HEK293 (cell line): Measurements from ENCODE around the gene NME1.
A peak's percentile ranks its signal among the peaks of the same experiment; 100 is the strongest.

Experiments
- BCL11A ChIP-seq: fragments of 450-650 bp; formaldehyde crosslinking; IDR thresholded peaks from 2 replicates; pipeline ENCODE4 v1.5.1; 2016; ENCODE audit warnings: low read depth, missing biosample characterization, missing genetic modification characterization
- BCL11B ChIP-seq: fragments of 450-650 bp; formaldehyde crosslinking; IDR thresholded peaks from 2 replicates; pipeline ENCODE4 v1.5.1; 2016; ENCODE audit warnings: low read depth, missing biosample characterization, missing genetic modification characterization
- CTCF ChIP-seq: fragments of 450-650 bp; formaldehyde crosslinking; IDR thresholded peaks from 2 replicates; pipeline ENCODE4 v1.5.1; 2016; ENCODE audit warnings: missing biosample characterization, missing genetic modification characterization
- HOXA7 ChIP-seq: sonication (generic); formaldehyde crosslinking; IDR thresholded peaks from 2 replicates; pipeline ENCODE4 v1.8.1; 2022; ENCODE audit warnings: missing genetic modification reagents, borderline replicate concordance
- KLF10 ChIP-seq: fragments of 450-650 bp; IDR thresholded peaks from 2 replicates; pipeline ENCODE4 v1.5.1; 2018; ENCODE audit warnings: missing biosample characterization, mild to moderate bottlenecking, missing genetic modification characterization
- KLF17 ChIP-seq: fragments of 450-650 bp; formaldehyde crosslinking; IDR thresholded peaks from 2 replicates; pipeline ENCODE4 v1.5.1; 2016; ENCODE audit warnings: missing biosample characterization, missing genetic modification characterization
- PRDM6 ChIP-seq: fragments of 450-650 bp; formaldehyde crosslinking; IDR thresholded peaks from 2 replicates; pipeline ENCODE4 v1.5.1; 2017; ENCODE audit warnings: missing biosample characterization, missing genetic modification characterization
- REPIN1 ChIP-seq: fragments of 450-650 bp; formaldehyde crosslinking; IDR thresholded peaks from 2 replicates; pipeline ENCODE4 v1.5.1; 2017; ENCODE audit warnings: missing biosample characterization, missing genetic modification characterization, low read depth
- ZBTB21 ChIP-seq: fragments of 450-650 bp; formaldehyde crosslinking; IDR thresholded peaks from 2 replicates; pipeline ENCODE4 v1.5.1; 2017; ENCODE audit warnings: missing biosample characterization, missing genetic modification characterization
- ZBTB26 ChIP-seq: fragments of 450-650 bp; formaldehyde crosslinking; optimal IDR thresholded peaks from 2 replicates; pipeline ENCODE3; 2016; ENCODE audit warnings: missing biosample characterization, mild to moderate bottlenecking, missing genetic modification characterization
- ZEB2 ChIP-seq: fragments of 450-650 bp; formaldehyde crosslinking; IDR thresholded peaks from 2 replicates; pipeline ENCODE4 v1.5.1; 2016; ENCODE audit warnings: missing biosample characterization, missing genetic modification characterization
- ZFP37 ChIP-seq: fragments of 450-650 bp; formaldehyde crosslinking; IDR thresholded peaks from 2 replicates; pipeline ENCODE4 v1.5.1; 2016; ENCODE audit warnings: missing biosample characterization, missing genetic modification characterization
- ZNF121 ChIP-seq: fragments of 450-650 bp; formaldehyde crosslinking; IDR thresholded peaks from 2 replicates; pipeline ENCODE4 v1.5.1; 2016; ENCODE audit warnings: missing biosample characterization, missing genetic modification characterization
- ZNF2 ChIP-seq: fragments of 450-650 bp; formaldehyde crosslinking; IDR thresholded peaks from 2 replicates; pipeline ENCODE4 v1.5.1; 2016; ENCODE audit warnings: missing biosample characterization, missing genetic modification characterization
- ZNF211 ChIP-seq: fragments of 450-650 bp; formaldehyde crosslinking; IDR thresholded peaks from 2 replicates; pipeline ENCODE4 v1.5.1; 2016; ENCODE audit warnings: low read depth, missing biosample characterization, missing genetic modification characterization
- ZNF23 ChIP-seq: fragments of 450-650 bp; formaldehyde crosslinking; IDR thresholded peaks from 2 replicates; pipeline ENCODE4 v1.5.1; 2016; ENCODE audit warnings: missing biosample characterization, missing genetic modification characterization, borderline replicate concordance
- ZNF311 ChIP-seq: fragments of 450-650 bp; formaldehyde crosslinking; IDR thresholded peaks from 2 replicates; pipeline ENCODE4 v1.5.1; 2017; ENCODE audit warnings: missing biosample characterization, missing genetic modification characterization, borderline replicate concordance
- ZNF324 ChIP-seq: fragments of 450-650 bp; formaldehyde crosslinking; IDR thresholded peaks from 2 replicates; pipeline ENCODE4 v1.5.1; 2016; ENCODE audit warnings: missing biosample characterization, missing genetic modification characterization
- ZNF335 ChIP-seq: fragments of 450-650 bp; formaldehyde crosslinking; conservative IDR thresholded peaks from 2 replicates; pipeline ENCODE4 v1.5.1; 2016; ENCODE audit warnings: missing biosample characterization, missing genetic modification characterization
- ZNF426 ChIP-seq: fragments of 450-650 bp; formaldehyde crosslinking; IDR thresholded peaks from 2 replicates; pipeline ENCODE4 v1.5.1; 2017; ENCODE audit warnings: missing biosample characterization, missing genetic modification characterization, mild to moderate bottlenecking, inconsistent platforms, moderate library complexity
- ZNF529 ChIP-seq: fragments of 450-650 bp; formaldehyde crosslinking; IDR thresholded peaks from 2 replicates; pipeline ENCODE4 v1.5.1; 2017; ENCODE audit warnings: missing genetic modification characterization, missing biosample characterization; ENCODE audit not compliant: insufficient replicate concordance
- ZNF548 ChIP-seq: fragments of 450-650 bp; formaldehyde crosslinking; IDR thresholded peaks from 2 replicates; pipeline ENCODE4 v1.5.1; 2016; ENCODE audit warnings: missing biosample characterization, missing genetic modification characterization
- ZNF549 ChIP-seq: fragments of 450-650 bp; IDR thresholded peaks from 2 replicates; pipeline ENCODE4 v1.5.1; 2018; ENCODE audit warnings: missing biosample characterization, missing genetic modification characterization, mild to moderate bottlenecking, inconsistent platforms, moderate library complexity
- ZNF555 ChIP-seq: fragments of 450-650 bp; formaldehyde crosslinking; conservative IDR thresholded peaks from 2 replicates; pipeline ENCODE4 v1.5.1; 2017; ENCODE audit warnings: missing biosample characterization, mild to moderate bottlenecking, missing genetic modification characterization, inconsistent platforms
- ZNF560 ChIP-seq: fragments of 450-650 bp; formaldehyde crosslinking; IDR thresholded peaks from 2 replicates; pipeline ENCODE4 v1.5.1; 2017; ENCODE audit warnings: missing biosample characterization, missing genetic modification characterization, borderline replicate concordance
- ZNF561 ChIP-seq: fragments of 450-650 bp; IDR thresholded peaks from 2 replicates; pipeline ENCODE4 v1.5.1; 2018; ENCODE audit warnings: missing biosample characterization, missing genetic modification characterization, borderline replicate concordance
- ZNF571 ChIP-seq: fragments of 450-650 bp; formaldehyde crosslinking; IDR thresholded peaks from 2 replicates; pipeline ENCODE4 v1.5.0; 2017; ENCODE audit warnings: missing biosample characterization, missing genetic modification characterization
- ZNF585B ChIP-seq: fragments of 450-650 bp; formaldehyde crosslinking; IDR thresholded peaks from 2 replicates; pipeline ENCODE4 v1.5.1; 2016; ENCODE audit warnings: missing biosample characterization, missing genetic modification characterization
- ZNF645 ChIP-seq: fragments of 450-650 bp; formaldehyde crosslinking; IDR thresholded peaks from 2 replicates; pipeline ENCODE4; 2016; ENCODE audit warnings: missing biosample characterization, missing genetic modification characterization
- ZNF654 ChIP-seq: fragments of 450-650 bp; formaldehyde crosslinking; IDR thresholded peaks from 2 replicates; pipeline ENCODE4 v1.5.1; 2016; ENCODE audit warnings: low read depth, missing biosample characterization, missing genetic modification characterization
- ZNF658 ChIP-seq: fragments of 450-650 bp; formaldehyde crosslinking; IDR thresholded peaks from 2 replicates; pipeline ENCODE4; 2016; ENCODE audit warnings: missing biosample characterization, missing genetic modification characterization
- ZNF670 ChIP-seq: fragments of 450-650 bp; formaldehyde crosslinking; IDR thresholded peaks from 2 replicates; pipeline ENCODE4 v1.5.1; 2016; ENCODE audit warnings: missing biosample characterization, missing genetic modification characterization, low read depth
- ZNF76 ChIP-seq: fragments of 450-650 bp; formaldehyde crosslinking; IDR thresholded peaks from 2 replicates; pipeline ENCODE4; 2016; ENCODE audit warnings: low read depth, missing biosample characterization, missing genetic modification characterization, borderline replicate concordance
- ZNF777 ChIP-seq: fragments of 450-650 bp; formaldehyde crosslinking; IDR thresholded peaks from 2 replicates; pipeline ENCODE4 v1.5.1; 2017; ENCODE audit warnings: missing biosample characterization, missing genetic modification characterization, borderline replicate concordance

NME1 gene

GRCh38 chr17:51153210-51154072, at the start of gene NME1 (continued):
- peak; percentile 95 for TF ChIP-seq ZBTB26
- peak; percentile 80; the same call in 1 of the 2 replicates for TF ChIP-seq ZNF777 (tag by site-specific recombination)
- TF ChIP-seq ZNF311 (tag by site-specific recombination), result no peak
- TF ChIP-seq ZNF571 (tag by site-specific recombination), result no peak
- TF ChIP-seq ZNF2, result peak; percentile 99
- TF ChIP-seq ZNF529 (tag by site-specific recombination), result no peak
- peak; percentile 56 for TF ChIP-seq BCL11A (tag by site-specific recombination)
- no peak; the same call in 1 of the 2 replicates for TF ChIP-seq BCL11B (tag by site-specific recombination)
- TF ChIP-seq KLF10, result peak; percentile 90
- TF ChIP-seq ZNF670 (tag by site-specific recombination), result no peak
- TF ChIP-seq KLF17 (tag by site-specific recombination), result peak; percentile 100
- peak; percentile 91 for TF ChIP-seq ZNF76 (tag by site-specific recombination)
- no peak for TF ChIP-seq ZNF548 (tag by site-specific recombination)
- TF ChIP-seq REPIN1, result peak; percentile 99
- TF ChIP-seq ZNF211 (tag by site-specific recombination), result no peak
- TF ChIP-seq ZNF426 (tag by site-specific recombination), result no peak
- TF ChIP-seq ZNF654 (tag by site-specific recombination), result peak; percentile 96
- TF ChIP-seq ZNF585B, result peak; percentile 11; the same call in 1 of the 2 replicates
- TF ChIP-seq ZFP37 (tag by site-specific recombination), result peak; percentile 98
- TF ChIP-seq CTCF (tag by site-specific recombination), result peak; percentile 91
- no peak for TF ChIP-seq HOXA7 (CRISPR knock-in tag)
- TF ChIP-seq ZNF555 (tag by site-specific recombination), result no peak
- peak; percentile 90 for TF ChIP-seq ZBTB21 (tag by site-specific recombination)
- peak; percentile 56; the same call in 1 of the 2 replicates for TF ChIP-seq ZNF23 (tag by site-specific recombination)
- TF ChIP-seq ZEB2, result peak; percentile 98
- TF ChIP-seq ZNF658, result no peak
- TF ChIP-seq ZNF645 (tag by site-specific recombination), result no peak
- TF ChIP-seq ZNF324 (tag by site-specific recombination), result peak; percentile 100
- TF ChIP-seq ZNF335 (tag by site-specific recombination), result peak; percentile 92
- TF ChIP-seq ZNF560, result no peak
- TF ChIP-seq ZNF121 (tag by site-specific recombination), result peak; percentile 62
- TF ChIP-seq ZNF561 (tag by site-specific recombination), result peak; percentile 88; the same call in 1 of the 2 replicates
- TF ChIP-seq PRDM6, result 0 out of 2 replicates have a peak, but pooled peaks have one; percentile 33
- no peak for TF ChIP-seq ZNF549
